Uterus (tissue), 2 donors: ENCODE measurements around the gene PRAMEF27.
"Not testable (repeated sequence)": the region's sequence is repeated elsewhere in the genome, so short reads cannot be mapped to it uniquely, and the experiment has no call there.

Source experiments
- CTCF ChIP-seq, 4 experiments: fragments of 200-600 bp in 2 of 4; fragments of 450-650 bp in 2 of 4; sonication (generic) in 2 of 4; IDR thresholded peaks; one replicate each; pipeline ENCODE4 v1.5.1; 2016 to 2019; ENCODE audit warnings: antibody characterized with exemption in 4 of 4, mild to moderate bottlenecking in 2 of 4, moderate library complexity in 1 of 4
- POLR2A ChIP-seq, 2 donors: fragments of 450-650 bp; IDR thresholded peaks; one replicate each; pipeline ENCODE4 v1.6.1; 2016; ENCODE audit warnings: antibody characterized with exemption in 2 of 2, mild to moderate bottlenecking in 1 of 2, moderate library complexity in 1 of 2

- TF ChIP-seq POLR2A, CTCF (IDR thresholded peaks at IDR 0.05): not testable (repeated sequence)
Measured at GRCh38 chr1:13005732-13006131, 50.6 kb downstream of the PRAMEF27 start.
